ENCODE results near the gene BUB1.
"Not testable (repeated sequence)": the region's sequence is repeated elsewhere in the genome, so short reads cannot be mapped to it uniquely, and the experiment has no call there.

BUB1 gene

GRCh38 chr2:110677530-110678456 is at the start of gene BUB1:
BUB1 (minus strand) TSS chr2:110678063; CDS start chr2:110677995, 68 bp downstream.
- peak; percentile 96 for DNase-seq (ENCODE audit: low read depth)

GRCh38 chr2:110726285-110726684 is 48.4 kb upstream of the BUB1 start:
- no peak for DNase-seq (ENCODE audit: low read depth)

- no peak for DNase-seq (ENCODE audit: low read depth)
These were observed 48.0 kb upstream of the BUB1 start for GRCh38 chr2:110725859-110726258.

- DNase-seq (ENCODE audit: low read depth), result no peak
These were observed 47.5 kb upstream of the BUB1 start for GRCh38 chr2:110725370-110725769.

- no peak for DNase-seq (ENCODE audit: low read depth)
These were observed 47.0 kb upstream of the BUB1 start for GRCh38 chr2:110724820-110725219.

GRCh38 chr2:110720547-110720946 is 42.7 kb upstream of the BUB1 start:
- DNase-seq (ENCODE audit: low read depth), result no peak

GRCh38 chr2:110718990-110719389 is 41.1 kb upstream of the BUB1 start:
- no peak for DNase-seq (ENCODE audit: low read depth)

GRCh38 chr2:110718382-110718781 is 40.5 kb upstream of the BUB1 start:
- no peak for DNase-seq (ENCODE audit: low read depth)

- no peak for DNase-seq (ENCODE audit: low read depth)
These were observed 39.9 kb upstream of the BUB1 start for GRCh38 chr2:110717734-110718133.

GRCh38 chr2:110716959-110717645 is 39.2 kb upstream of the BUB1 start:
- peak; percentile 72 for DNase-seq (ENCODE audit: low read depth)

GRCh38 chr2:110714452-110715224 is 36.8 kb upstream of the BUB1 start:
- DNase-seq (ENCODE audit: low read depth), result no peak

GRCh38 chr2:110713513-110714362 is 35.9 kb upstream of the BUB1 start:
- DNase-seq (ENCODE audit: low read depth), result no peak

GRCh38 chr2:110712737-110713136 is 34.9 kb upstream of the BUB1 start:
- DNase-seq (ENCODE audit: low read depth), result no peak

GRCh38 chr2:110708455-110708854 is 30.6 kb upstream of the BUB1 start:
- DNase-seq (ENCODE audit: low read depth), result no peak

- no peak for DNase-seq (ENCODE audit: low read depth)
These were observed 29.6 kb upstream of the BUB1 start for GRCh38 chr2:110707386-110707965.

GRCh38 chr2:110702514-110703380 is 24.9 kb upstream of the BUB1 start:
- no peak for DNase-seq (ENCODE audit: low read depth)

- not testable (repeated sequence) for DNase-seq (ENCODE audit: low read depth)
These were observed 20.4 kb upstream of the BUB1 start for GRCh38 chr2:110698253-110698652.

GRCh38 chr2:110695146-110695898 is 17.5 kb upstream of the BUB1 start:
- DNase-seq (ENCODE audit: low read depth), result not testable (repeated sequence)

GRCh38 chr2:110691612-110692258 is 13.9 kb upstream of the BUB1 start:
- no peak for DNase-seq (ENCODE audit: low read depth)

Data from fibroblast of gingiva (primary cell).